HG03558 (cell line): ENCODE data around the gene LAMB3.

Experiments used
- ATAC-seq: cut with Tn5 transposase; IDR thresholded peaks from one replicate; pipeline ENCODE4 v1.9.1; 2021; ENCODE audit warnings: moderate number of reproducible peaks; ENCODE audit not compliant: unreplicated experiment; ENCODE audit errors: extremely low read depth

LAMB3 gene

DNA sequence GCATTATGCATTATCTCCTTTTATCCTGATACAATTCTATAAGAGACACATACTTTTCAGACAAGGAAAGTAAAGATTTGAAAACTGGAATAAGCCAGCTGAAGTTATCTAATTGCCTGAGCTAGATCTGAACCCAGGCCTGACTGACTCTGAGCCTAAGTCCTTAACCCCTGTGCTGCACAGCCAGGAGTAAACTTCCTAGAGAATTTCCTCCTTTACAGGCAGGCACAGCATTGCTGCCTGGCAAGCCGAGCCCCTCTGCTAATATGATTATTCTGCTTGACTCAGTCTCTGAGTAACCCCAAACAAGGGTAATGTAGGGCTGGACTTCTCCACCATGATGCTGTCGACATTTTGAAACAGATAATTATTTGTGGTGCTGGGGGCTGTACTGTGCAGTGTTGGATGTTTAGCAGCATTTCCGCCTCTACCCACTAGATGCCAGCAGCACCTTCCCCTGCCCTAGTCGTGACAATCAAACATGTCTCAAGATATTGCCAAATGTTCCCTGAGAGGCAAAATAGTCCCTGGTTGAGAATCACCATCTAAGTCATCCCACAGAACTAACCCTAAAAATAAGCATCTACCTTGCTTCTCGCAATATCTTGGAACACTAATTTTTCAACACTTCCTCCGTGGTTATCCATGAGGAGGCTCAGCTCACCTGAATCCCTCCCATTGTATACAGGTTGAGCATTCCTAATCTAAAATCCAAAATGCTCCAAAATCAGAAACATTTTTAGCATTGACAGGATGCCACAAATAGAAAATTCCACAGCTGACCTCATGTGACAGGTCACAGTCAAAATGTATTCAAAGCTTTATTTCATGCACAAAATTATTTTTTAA, 50.2 kb downstream of the LAMB3 start:
- no peak for ATAC-seq

DNA sequence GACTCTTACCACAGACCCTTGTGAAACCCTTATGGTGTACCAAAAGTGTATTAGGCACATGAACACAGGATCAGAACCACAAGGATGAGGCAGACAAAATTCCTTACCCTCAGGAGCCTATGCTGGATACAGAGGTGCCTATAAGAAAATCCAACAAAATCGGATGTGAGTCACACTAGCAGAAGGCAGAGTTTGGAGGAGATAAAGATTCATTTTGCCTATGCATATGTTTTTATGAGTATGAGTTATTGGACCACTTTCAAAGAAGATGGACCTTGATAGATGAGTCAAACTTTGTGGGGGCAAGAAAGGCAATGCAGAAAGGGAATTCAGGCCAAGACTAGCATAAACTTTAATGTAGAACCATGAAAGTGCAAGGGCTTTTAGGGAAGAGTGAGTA, 51.7 kb downstream of the LAMB3 start:
- no peak for ATAC-seq

DNA sequence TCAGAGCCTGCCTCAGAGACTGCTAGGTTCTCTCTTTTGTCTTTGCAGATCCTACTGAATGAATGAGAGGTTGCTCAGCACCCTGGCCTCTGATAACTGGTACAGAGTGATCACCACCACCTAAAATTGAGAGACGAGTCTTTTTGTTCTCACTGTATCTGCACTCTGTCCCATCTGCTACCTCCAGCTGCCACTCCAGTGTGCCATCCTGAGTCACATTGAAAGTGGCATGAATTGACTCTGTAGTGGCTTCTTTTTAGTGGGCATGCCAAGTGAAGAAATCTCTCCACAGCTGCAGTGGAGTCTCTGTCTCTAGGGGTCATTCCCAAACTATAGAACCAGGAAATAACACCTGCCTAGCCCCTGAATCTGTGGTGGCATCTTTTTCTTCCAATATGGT, 54.0 kb downstream of the LAMB3 start:
- ATAC-seq = no peak

DNA sequence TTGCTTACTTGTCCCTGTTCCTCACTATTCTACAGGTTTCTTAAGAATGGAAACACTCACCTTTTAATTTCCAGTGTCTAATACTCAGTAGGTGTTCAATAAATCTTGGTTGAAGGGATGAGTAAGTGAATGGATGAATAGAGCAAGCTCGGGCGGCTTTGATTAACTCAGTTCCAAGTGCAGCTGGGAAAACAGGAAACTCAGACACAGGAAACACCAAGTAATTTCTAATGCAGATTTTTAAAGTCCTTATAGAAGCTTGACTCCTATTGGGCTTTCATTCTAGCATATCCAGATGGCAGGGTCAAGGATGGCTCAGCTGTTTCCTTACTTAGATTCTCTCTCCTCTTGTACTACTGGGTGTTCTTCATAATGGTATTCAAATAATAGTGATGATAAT, 54.7 kb downstream of the LAMB3 start:
- ATAC-seq = no peak

DNA sequence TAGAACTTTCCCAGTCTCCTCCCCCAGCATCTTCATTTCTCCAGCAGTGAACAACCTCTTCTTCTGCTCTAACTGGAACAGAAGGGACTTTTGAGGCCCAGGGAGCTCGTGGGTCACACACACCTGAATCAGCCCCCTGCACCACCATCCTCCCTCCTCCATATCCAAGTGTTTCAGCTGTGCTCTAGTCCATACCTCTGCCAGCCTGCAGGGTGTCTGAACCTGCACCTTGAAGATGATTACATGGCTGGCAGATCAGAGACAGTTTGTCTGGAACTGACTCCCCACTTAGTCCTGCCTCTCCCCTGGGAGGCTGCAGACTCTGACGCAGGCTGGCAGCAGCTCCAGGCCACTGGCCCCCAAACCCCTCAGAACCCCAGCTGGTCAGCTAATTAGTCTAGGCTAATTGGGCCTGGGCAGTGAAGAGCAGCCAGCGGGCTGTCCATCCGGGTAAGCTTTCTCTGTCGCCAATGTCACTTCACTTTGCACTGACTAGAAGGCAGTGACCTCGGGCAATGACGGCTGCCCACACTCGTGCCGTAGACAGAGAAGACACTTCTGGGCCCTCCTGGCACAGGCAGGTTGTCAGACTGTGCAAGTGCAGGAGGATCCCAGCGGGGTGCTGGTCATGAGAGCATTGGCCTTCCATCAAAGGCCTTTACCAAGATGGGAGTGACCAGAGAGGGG, 56.5 kb downstream of the LAMB3 start:
- ATAC-seq = no peak

DNA sequence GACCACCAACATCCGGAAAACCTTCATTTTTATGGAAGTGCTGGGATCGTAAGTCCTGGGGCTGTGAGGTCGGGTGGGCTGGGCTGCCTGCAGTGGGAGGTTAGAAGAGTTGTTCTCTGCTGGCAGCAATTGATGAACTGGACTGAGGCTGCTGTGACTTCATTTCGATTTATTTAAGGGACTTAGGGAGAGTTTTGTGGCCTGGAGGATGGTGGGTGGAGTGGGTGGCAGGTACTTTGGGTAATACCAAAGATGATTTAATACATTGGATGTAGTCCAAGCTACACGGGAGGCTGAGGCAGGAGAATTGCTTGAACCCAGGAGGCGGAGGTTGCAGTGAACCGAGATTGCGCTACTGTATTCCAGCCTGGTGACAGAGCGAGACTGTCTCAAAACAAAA, 57.2 kb downstream of the LAMB3 start:
- ATAC-seq = no peak

DNA sequence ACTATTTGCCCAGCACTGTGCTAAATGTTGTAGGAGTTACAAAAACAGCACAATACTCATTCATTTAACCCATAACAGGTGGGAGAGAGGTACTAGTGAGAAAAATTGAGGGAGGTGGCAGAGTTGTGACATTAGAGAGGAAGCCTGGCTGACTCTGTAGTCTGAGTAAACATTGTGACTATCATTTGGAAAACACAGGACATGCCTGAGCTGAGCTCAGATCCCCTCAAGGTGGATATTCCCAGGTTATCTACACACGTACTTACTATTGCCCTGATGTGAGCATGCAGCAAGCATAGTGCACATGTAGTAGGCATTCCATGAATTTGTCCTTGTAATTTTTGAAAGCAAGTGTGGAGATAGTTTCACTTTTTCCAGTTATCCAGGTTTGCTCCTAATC, 57.8 kb downstream of the LAMB3 start:
- ATAC-seq = no peak

DNA sequence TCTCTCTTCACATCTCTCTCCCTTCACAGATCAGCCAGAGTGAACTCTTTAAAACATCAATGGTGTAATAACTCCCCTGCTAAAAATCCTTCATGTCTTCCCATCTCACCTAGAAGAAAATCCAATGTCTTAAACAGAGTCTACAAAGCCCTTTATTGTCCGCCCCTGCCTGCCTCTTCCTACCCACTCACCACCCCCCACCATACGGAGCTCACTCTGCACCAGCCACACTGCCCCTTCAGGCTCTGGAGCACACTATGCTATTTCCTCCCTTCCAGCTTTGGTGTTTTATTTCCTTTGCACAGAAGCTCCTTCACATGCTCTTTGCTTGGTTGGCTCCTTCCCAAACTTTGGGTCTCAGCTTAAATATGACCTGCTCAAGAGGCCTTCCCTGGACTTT, 58.5 kb downstream of the LAMB3 start:
- no peak for ATAC-seq

DNA sequence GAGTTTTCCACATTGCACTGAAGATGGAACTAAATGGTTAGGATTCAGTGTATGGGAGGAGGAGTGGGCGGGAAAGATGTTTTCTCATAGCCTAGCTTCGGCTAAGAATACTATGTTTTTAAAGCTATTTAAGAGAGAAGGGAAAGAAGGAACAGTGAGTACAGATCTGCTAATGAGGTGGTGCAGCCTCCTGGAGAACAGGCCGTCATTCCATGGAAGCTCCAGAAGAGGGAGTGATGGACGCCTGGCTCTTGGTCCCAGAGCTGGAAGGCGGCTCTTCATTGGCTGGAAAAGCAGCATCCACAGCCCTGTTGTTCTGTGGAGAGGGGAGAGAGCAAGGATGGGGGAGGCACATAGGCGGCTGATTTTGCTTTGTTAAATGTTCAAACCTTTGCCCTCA, 61.8 kb downstream of the LAMB3 start:
- ATAC-seq = no peak

DNA sequence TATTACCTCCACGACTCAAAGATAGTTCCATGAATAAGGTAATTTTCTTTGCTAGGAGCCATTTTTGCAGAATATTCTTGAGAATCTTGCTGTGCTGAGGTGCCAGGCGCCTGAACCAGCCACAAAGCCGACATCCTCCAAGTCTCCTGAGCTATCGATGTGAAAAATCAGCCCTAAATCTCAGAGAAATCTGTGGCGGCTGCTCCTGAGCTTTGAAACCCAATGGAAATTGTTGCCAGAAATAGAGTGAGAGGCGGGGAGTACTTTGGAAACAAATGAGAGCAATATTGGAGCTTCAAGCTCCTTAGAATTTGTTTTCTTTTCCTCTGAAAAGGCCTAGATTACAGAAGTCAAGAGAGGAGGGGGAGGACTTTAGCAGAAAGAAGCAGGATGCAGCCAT, 62.4 kb downstream of the LAMB3 start:
- ATAC-seq = no peak

DNA sequence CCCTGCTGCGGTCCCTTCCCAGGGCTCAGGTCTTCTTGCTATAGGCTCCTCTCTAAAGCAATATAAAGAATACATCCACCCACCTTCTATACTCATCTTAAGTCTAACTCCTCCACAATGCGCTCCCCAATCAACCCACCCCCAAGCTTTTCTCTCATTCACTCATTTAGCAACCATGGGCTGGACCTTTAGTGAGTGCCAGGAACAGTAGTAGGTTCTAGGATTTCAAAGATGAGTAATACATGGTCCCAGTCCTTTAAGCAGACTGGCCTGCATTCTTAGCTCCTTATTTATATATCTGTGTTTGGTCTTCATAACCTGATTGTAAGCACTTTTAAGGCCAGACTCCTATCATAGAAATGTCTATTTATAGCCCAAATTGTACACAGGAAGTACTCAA, 62.8 kb downstream of the LAMB3 start:
- ATAC-seq = no peak

DNA sequence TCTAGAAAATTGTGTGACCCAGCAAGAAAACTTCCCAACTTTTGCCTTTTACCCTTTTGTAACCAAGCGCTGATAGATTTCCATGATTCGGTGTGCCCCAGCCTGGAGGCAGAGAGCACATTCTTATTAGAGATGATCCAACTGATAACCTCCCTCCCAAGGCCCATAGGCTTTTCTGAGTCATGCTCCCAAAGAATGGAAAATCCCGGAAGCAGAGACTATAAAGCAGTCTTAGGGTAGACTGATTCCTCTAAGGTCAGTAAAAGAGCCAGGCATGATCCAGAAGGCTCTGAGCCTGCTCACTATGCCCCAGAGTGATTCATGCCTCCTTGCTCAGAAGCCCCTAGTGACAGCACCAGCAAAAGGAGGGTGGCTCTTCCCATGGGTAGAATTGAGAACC, 64.4 kb downstream of the LAMB3 start:
- no peak for ATAC-seq

DNA sequence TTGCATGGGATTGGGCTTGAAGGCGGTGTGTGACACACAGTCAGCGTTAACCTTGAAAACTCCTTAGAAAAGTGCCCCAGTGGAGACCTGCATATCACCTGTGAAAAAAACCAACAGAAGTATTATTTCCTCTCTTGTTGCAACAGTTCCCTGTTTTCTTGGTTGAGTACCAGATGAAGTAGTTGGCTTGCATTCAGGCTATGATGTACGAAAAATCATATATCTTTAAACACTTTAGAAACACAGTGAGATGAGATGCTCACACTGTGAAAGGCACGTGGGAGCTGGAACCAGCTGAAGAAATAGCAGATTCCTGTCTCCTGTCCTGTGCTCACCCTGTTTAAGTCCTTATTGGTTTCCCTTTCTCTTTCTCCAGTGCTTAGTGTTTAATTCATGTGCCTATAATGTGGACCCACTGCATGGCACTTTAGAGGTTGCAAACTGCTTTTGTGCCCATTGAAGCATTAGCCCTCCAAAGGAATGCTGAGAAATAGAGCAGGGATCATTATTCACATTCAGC, 65.9 kb downstream of the LAMB3 start:
- ATAC-seq = no peak

DNA sequence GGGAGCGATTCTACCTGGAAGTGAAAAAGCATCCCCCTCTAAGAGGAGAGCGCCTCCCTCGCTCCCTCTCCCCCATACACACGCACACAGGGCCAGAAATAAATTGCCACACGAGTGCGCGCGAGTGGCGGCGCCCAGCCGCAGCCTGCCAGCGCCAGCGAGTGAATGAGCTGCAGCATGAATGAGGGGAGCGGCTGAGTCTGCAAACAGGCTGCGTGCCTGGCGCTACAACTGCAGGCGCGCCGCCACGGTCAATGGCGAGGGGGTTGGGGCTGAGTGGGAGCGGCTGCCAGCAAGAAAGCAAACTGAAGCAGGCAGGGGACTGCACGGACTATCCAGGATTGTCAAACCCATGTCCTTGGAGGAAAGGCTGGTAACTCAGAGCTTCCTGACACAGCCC, 66.6 kb downstream of the LAMB3 start:
- ATAC-seq = no peak

DNA sequence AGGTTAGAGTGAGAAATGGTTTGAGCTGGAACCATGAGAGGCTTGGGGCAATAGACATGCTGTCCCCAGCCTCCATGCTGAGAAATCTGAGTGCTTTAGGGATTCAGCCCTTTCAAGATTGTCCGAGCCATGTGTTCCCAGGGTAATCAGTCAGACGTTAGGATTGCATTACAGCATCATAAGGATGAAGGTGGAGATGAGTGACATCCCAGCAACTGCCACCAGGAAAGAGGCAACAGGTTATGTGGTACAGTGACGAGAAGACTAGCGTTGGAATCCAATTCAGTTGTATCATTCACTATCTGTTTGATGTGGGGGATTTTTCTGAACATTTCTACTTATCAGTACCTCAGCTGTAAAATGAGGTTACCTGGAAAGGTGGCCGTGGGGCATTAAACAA, 67.0 kb downstream of the LAMB3 start:
- no peak for ATAC-seq

DNA sequence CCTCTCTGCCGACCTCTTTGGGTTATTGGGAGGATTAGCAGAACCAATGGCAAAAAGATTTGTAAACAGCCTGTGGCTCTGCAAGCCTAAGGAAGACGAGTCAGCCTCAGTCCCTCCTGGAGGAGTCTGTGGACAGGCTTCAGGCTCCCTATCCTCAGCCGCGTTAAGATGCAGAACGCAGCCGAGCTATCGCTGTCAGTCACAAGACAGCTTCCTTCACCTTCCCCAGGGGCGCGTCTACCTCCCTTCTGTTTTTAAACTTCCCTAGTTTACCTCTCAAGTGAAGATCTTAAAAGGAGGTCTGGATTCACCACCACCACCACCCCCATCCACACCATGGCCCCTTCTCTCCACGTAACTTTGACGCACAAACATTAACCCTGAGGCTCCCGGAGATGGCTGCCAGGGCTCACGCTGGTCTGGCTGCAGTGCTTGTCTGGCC, 68.0 kb downstream of the LAMB3 start:
- no peak for ATAC-seq

DNA sequence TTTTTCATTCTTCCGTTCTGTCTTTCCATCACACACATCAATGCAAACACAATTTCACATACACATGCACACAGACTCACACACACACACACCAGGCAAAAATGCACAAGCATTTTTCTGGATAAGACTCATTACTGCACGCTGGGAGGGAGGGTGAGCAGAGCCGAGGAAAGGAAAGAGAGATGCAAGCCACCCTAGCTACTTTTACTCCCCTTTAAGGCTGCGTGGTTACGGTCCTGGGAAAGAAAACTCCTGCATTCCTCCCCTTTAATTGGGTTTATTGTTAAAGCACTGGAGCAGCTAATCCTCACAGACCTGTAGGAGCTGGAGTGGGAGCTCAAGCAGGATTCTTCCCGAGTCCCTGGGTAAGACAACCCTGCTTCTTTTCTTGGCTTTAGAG, 68.8 kb downstream of the LAMB3 start, which contains the start of gene CAMK1G:
Gene CAMK1G (plus strand): TSS at position 307 of the 400 bp plus-strand sequence. CDS start 11,270 bp downstream, outside the sequence.
- no peak for ATAC-seq

DNA sequence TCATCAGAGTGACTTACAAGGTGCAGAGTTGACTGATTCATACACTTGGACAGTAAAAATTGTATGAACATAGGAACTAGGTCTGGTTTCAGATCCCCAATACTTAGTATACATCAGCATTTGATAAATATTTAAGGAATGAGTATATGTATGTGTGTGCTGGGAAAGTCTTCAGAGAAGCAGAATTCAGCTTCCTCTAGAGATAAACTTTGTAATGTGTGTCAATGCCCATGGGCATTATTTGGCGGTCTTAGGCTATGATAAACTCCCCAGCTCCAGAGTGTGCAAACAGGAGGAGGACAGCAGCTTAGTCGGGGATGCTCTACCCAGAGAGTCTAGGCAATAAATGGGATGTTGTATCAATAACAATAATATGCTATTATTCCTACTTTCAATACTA, 71.6 kb downstream of the LAMB3 start:
- ATAC-seq = no peak

DNA sequence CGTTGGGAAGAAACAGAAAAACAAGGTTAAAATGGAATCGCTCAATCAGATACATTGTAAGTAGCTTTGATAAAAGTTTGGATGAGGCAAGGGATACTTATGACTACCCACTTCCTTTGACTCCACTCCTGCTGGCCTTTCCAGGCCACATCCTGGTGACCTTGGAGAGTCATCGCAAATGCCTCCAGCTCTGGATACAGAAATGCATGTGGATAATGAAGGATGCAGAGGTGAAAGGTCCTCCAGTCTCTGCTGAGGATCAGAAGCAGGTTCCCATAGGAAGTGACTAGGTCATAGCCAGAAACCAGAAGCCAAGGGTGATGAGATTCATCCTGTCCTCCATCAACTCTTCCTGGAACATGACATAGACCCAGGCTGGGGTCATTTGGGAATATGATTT, 74.9 kb downstream of the LAMB3 start:
- no peak for ATAC-seq

DNA sequence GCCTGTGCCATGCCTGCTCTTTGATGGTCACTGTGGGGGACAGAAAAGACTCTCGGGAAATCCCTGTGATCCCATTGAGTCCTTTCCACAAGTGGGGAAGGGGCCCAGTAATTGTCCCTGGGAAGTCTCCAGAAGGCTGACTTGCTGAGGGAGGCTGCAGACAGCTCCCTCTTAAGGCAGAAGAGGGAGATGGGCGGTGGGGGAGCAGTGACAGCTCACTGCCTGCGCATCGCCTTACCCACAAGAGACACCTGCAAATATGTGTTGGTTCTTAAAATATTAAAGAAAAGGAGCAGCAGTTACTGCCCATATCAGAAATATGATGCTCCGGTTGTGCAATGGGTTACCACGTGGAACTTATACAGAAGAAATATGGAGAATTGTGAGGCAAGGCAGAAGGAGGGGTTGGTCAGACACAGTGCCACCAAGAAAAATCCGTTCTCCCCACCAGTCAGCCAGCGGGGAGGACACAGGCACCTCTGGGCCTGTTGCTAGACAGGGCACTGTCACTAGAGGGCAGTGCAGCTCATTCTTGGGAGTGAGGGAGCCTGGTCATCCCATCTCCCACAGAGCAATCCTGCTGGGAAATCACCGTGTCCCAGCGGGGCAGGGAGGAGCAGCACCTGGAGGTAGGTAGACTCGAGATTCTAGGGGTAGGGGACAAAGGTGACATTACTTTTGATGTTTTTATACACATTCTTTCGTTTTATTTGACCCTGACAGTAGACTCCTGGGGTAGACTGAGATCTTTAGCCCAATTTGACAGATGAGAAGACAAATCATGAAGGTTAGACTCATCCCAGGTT, 75.6 kb downstream of the LAMB3 start:
- peak; percentile 56 for ATAC-seq

DNA sequence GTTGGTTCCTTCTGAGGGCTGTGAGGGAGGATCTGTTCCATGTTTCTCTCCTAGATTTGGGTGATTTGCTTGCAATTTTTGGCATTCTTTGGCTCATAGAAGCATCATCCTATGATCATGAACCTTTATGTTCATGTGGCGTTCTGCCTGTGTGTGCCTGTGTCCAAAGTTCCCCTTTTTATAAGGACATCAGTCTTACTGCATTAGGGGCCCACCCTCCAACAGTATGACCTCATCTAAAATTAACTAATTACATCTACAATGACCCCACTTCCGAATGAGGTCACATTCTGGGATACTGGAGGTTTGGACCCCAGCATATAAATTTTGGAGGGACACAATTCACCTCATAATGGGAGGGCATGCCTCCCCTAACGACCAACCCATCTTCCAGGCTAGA, 81.5 kb downstream of the LAMB3 start:
- ATAC-seq = no peak
